Measurements from ENCODE around the gene LPAR1. TPM values are rescaled to one million over a fixed set of nuclear protein-coding genes. Genes with fewer than 3 reads are reported as not detected.

LPAR1 gene
- total and polyA plus RNA-seq, 2 of the 8 experiments (the other 6 are each of a cell fraction or from before 2014, with no cell fraction given), result 3.4 to 5.1 TPM

DNA sequence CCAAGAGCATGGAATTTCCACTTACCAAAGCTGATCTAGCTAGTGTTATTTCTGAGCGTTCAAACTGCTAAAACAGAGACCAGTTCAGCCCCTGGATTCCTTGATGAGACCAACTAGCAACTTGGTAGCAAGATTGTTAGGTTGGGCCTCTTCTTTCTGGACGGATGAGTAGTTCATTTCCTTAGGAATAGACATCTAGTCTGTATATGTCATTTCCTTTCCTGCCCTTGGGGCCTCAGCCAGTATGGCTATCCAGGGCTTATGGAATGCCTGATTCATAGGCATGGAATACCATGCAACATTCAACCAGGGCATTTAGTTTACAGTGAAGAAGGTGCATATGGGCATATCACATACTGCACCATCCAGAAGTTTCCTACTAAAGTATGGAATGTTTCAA, 14.5 kb upstream of the LPAR1 start:
- Histone ChIP-seq H3K18ac (ENCODE audit: extremely low read depth, low read length) (no peak overlapping the region), H2AK5ac (ENCODE audit: low read depth, low read length) (no peak overlapping the region), H3K27me3 (replicated peaks in 1 of 4; ENCODE audit: control insufficient read depth in 3 of 4, extremely low read depth in 1 of 4, insufficient read depth in 3 of 4, low read length in 3 of 4) (no peaks in the 10 kb centered on the region), H4K91ac (replicated peaks; ENCODE audit: insufficient read length, low read length) (no peak overlapping the region), H3K27ac (ENCODE audit: low read depth, low read length) (no peak overlapping the region), H2BK5ac (ENCODE audit: low read depth, low read length) (no peak overlapping the region), H3K23ac (ENCODE audit: insufficient read length) (no peak overlapping the region), H4K8ac (ENCODE audit: extremely low read depth, insufficient read depth, low read length) (no peak overlapping the region), H3K79me2 (ENCODE audit: control insufficient read depth in 1 of 2, insufficient read depth in 2 of 2, low read length in 2 of 2) (no peaks in the 10 kb centered on the region), H2BK12ac (ENCODE audit: low read depth, low read length) (no peak overlapping the region), H3K4ac (replicated peaks; ENCODE audit: insufficient read length, low read depth, low read length) (no peak overlapping the region), H2AFZ (ENCODE audit: low read length) (no peak overlapping the region), H3K23me2 (ENCODE audit: low read depth, low read length) (no peaks in the 10 kb centered on the region), H3K4me2 (ENCODE audit: insufficient read depth in 1 of 2, low read depth in 2 of 2, low read length in 2 of 2) (no peak overlapping the region), H2BK15ac (ENCODE audit: low read length) (no peak overlapping the region), H3K56ac (replicated peaks; ENCODE audit: insufficient read length, low read depth, low read length) (no peak overlapping the region), H4K5ac (ENCODE audit: insufficient read length, low read depth, low read length) (no peak overlapping the region), H2BK20ac (ENCODE audit: low read length) (no peak overlapping the region), H3K36me3 (ENCODE audit: control insufficient read depth in 2 of 4, insufficient read depth in 4 of 4, low read length in 3 of 4) (no peaks in the 10 kb centered on the region), H3K9ac (replicated peaks in 1 of 4; ENCODE audit: extremely low read depth in 1 of 4, low read depth in 3 of 4, low read length in 3 of 4) (no peak overlapping the region), H2BK120ac (replicated peaks; ENCODE audit: low read depth, low read length) (no peak overlapping the region), H3K4me1 (replicated peaks in 1 of 4; ENCODE audit: control insufficient read depth in 3 of 4, insufficient read depth in 4 of 4, low read length in 3 of 4) (no peaks in the 10 kb centered on the region), H3K9me3 (ENCODE audit: insufficient read depth in 2 of 2, low read depth in 1 of 2, low read length in 1 of 2) (no peaks in the 10 kb centered on the region), H3K4me3 (ENCODE audit: extremely low read depth in 1 of 4, insufficient read depth in 2 of 4, low read depth in 3 of 4, low read length in 4 of 4) (no peak overlapping the region), H3K79me1 (ENCODE audit: low read depth, low read length) (no peaks in the 10 kb centered on the region), H3K14ac (ENCODE audit: insufficient read length) (no peak overlapping the region), H4K20me1 (replicated peaks in 1 of 2; ENCODE audit: control insufficient read depth in 1 of 2, insufficient read depth in 2 of 2, low read length in 2 of 2) (no peaks in the 10 kb centered on the region)
- FAIRE-seq (no peak), DNase-seq (ENCODE audit: low read depth in 1 of 2, low spot score in 2 of 2) (no peak)
- ChIA-PET POLR2A (ENCODE audit: partially characterized antibody) (no interaction called here), CTCF (ENCODE audit: partially characterized antibody) (no interaction called here)
- WGBS, 2 experiments (ENCODE audit: extremely low coverage in 1 of 2, insufficient coverage in 1 of 2, insufficient read length in 1 of 2, insufficient replicate concordance in 2 of 2, low coverage in 1 of 2, low lambda C conversion rate in 2 of 2, missing lambda C conversion rate in 1 of 2), result 91% methylated on average over 2 of the region's 2 CpGs; no CpG with 5 or more reads in 1 of the 2 experiments
- TF ChIP-seq, protein P1, sequence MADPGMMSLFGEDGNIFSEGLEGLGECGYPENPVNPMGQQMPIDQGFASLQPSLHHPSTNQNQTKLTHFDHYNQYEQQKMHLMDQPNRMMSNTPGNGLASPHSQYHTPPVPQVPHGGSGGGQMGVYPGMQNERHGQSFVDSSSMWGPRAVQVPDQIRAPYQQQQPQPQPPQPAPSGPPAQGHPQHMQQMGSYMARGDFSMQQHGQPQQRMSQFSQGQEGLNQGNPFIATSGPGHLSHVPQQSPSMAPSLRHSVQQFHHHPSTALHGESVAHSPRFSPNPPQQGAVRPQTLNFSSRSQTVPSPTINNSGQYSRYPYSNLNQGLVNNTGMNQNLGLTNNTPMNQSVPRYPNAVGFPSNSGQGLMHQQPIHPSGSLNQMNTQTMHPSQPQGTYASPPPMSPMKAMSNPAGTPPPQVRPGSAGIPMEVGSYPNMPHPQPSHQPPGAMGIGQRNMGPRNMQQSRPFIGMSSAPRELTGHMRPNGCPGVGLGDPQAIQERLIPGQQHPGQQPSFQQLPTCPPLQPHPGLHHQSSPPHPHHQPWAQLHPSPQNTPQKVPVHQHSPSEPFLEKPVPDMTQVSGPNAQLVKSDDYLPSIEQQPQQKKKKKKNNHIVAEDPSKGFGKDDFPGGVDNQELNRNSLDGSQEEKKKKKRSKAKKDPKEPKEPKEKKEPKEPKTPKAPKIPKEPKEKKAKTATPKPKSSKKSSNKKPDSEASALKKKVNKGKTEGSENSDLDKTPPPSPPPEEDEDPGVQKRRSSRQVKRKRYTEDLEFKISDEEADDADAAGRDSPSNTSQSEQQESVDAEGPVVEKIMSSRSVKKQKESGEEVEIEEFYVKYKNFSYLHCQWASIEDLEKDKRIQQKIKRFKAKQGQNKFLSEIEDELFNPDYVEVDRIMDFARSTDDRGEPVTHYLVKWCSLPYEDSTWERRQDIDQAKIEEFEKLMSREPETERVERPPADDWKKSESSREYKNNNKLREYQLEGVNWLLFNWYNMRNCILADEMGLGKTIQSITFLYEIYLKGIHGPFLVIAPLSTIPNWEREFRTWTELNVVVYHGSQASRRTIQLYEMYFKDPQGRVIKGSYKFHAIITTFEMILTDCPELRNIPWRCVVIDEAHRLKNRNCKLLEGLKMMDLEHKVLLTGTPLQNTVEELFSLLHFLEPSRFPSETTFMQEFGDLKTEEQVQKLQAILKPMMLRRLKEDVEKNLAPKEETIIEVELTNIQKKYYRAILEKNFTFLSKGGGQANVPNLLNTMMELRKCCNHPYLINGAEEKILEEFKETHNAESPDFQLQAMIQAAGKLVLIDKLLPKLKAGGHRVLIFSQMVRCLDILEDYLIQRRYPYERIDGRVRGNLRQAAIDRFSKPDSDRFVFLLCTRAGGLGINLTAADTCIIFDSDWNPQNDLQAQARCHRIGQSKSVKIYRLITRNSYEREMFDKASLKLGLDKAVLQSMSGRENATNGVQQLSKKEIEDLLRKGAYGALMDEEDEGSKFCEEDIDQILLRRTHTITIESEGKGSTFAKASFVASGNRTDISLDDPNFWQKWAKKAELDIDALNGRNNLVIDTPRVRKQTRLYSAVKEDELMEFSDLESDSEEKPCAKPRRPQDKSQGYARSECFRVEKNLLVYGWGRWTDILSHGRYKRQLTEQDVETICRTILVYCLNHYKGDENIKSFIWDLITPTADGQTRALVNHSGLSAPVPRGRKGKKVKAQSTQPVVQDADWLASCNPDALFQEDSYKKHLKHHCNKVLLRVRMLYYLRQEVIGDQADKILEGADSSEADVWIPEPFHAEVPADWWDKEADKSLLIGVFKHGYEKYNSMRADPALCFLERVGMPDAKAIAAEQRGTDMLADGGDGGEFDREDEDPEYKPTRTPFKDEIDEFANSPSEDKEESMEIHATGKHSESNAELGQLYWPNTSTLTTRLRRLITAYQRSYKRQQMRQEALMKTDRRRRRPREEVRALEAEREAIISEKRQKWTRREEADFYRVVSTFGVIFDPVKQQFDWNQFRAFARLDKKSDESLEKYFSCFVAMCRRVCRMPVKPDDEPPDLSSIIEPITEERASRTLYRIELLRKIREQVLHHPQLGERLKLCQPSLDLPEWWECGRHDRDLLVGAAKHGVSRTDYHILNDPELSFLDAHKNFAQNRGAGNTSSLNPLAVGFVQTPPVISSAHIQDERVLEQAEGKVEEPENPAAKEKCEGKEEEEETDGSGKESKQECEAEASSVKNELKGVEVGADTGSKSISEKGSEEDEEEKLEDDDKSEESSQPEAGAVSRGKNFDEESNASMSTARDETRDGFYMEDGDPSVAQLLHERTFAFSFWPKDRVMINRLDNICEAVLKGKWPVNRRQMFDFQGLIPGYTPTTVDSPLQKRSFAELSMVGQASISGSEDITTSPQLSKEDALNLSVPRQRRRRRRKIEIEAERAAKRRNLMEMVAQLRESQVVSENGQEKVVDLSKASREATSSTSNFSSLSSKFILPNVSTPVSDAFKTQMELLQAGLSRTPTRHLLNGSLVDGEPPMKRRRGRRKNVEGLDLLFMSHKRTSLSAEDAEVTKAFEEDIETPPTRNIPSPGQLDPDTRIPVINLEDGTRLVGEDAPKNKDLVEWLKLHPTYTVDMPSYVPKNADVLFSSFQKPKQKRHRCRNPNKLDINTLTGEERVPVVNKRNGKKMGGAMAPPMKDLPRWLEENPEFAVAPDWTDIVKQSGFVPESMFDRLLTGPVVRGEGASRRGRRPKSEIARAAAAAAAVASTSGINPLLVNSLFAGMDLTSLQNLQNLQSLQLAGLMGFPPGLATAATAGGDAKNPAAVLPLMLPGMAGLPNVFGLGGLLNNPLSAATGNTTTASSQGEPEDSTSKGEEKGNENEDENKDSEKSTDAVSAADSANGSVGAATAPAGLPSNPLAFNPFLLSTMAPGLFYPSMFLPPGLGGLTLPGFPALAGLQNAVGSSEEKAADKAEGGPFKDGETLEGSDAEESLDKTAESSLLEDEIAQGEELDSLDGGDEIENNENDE (IDR thresholded peaks at IDR 0.05; ENCODE audit: insufficient replicate concordance, low read length), result no peak
